Measurements from ENCODE around the gene NSUN3.

NSUN3 gene

DNA sequence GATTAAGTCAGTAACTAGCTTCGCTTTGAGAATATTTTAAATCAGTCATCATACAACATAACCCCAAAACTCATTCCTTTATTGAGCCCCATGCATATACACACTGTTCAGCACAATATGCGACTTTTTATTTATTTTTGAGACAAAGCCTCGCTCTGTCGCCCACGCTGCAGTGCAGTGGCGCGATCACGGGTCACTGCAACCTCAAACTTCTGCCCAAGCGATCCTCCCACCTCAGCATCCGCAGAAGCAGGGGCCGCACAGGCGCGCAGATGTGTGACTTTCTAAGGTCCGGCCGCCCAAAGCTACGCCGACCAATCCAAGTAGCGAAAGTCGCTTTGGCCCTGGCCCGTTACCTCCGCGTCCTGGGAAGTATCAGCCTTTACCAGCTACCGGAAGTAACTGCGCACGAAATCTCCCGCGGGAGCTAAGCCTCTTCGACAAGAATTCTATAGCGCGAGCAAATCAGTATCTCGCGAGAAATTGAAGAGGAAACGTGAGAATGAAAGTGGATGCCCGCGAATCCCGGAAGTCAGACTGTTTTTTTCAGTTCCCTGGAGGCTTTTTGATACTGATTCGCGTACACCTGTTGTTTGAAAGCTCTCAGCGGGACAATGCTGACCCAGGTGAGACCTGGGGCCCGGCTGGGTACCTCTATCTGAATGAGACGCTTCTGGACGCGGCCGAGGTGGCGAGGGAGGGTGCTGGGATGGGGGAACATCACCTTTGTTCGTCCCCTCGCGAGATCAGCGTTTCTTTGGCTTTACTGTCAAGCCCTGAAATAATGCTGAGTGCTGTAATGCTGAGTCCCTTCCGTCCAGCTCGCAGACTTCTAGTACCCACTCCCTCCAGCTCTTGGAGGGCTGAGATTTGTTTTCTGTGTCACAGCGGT is at the start of gene NSUN3, which contains the start of gene DHFR2:
TSS of gene NSUN3 (plus strand) at position 549 of the 892 bp plus-strand sequence. CDS start at position 615, 66 bp downstream.
TSS of gene DHFR2 (minus strand) at position 404 of the 892 bp plus-strand sequence. CDS start 1,405 bp downstream, outside the sequence.
- TF ChIP-seq, protein P1, sequence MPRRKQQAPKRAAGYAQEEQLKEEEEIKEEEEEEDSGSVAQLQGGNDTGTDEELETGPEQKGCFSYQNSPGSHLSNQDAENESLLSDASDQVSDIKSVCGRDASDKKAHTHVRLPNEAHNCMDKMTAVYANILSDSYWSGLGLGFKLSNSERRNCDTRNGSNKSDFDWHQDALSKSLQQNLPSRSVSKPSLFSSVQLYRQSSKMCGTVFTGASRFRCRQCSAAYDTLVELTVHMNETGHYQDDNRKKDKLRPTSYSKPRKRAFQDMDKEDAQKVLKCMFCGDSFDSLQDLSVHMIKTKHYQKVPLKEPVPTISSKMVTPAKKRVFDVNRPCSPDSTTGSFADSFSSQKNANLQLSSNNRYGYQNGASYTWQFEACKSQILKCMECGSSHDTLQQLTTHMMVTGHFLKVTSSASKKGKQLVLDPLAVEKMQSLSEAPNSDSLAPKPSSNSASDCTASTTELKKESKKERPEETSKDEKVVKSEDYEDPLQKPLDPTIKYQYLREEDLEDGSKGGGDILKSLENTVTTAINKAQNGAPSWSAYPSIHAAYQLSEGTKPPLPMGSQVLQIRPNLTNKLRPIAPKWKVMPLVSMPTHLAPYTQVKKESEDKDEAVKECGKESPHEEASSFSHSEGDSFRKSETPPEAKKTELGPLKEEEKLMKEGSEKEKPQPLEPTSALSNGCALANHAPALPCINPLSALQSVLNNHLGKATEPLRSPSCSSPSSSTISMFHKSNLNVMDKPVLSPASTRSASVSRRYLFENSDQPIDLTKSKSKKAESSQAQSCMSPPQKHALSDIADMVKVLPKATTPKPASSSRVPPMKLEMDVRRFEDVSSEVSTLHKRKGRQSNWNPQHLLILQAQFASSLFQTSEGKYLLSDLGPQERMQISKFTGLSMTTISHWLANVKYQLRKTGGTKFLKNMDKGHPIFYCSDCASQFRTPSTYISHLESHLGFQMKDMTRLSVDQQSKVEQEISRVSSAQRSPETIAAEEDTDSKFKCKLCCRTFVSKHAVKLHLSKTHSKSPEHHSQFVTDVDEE (CRISPR knock-in tag; IDR thresholded peaks at IDR 0.05): no peak
- peak; percentile 33; the same call in 1 of the 2 replicates for TF ChIP-seq ESRRG (CRISPR knock-in tag; IDR thresholded peaks at IDR 0.05)

DNA sequence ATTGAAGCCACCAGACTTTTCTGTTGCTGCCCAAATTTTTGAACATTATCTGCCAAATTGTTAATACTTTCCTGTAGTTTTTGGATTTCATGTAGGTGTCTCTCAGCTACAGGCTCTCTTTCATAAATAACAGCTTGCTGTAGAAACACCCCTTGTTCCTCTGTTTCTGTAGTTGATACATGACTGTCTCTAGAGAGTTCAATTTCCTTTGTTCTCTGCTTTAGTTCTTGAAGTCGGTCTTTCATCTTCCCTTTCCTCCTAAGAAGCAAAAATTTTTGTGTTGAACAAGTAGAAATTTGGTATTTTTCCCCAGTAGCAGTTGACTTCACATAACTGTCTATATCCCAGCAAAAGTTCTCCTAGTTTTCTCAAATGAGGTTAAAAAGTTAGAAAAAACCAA is 47.8 kb upstream of the NSUN3 start:
- TF ChIP-seq, protein P2, sequence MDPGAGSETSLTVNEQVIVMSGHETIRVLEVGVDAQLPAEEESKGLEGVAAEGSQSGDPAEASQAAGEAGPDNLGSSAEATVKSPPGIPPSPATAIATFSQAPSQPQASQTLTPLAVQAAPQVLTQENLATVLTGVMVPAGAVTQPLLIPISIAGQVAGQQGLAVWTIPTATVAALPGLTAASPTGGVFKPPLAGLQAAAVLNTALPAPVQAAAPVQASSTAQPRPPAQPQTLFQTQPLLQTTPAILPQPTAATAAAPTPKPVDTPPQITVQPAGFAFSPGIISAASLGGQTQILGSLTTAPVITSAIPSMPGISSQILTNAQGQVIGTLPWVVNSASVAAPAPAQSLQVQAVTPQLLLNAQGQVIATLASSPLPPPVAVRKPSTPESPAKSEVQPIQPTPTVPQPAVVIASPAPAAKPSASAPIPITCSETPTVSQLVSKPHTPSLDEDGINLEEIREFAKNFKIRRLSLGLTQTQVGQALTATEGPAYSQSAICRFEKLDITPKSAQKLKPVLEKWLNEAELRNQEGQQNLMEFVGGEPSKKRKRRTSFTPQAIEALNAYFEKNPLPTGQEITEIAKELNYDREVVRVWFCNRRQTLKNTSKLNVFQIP (CRISPR knock-in tag; IDR thresholded peaks at IDR 0.05; ENCODE audit: borderline replicate concordance, low read depth): no peak
- no peak for TF ChIP-seq GLIS3 (CRISPR knock-in tag; IDR thresholded peaks at IDR 0.05)
- no peak for TF ChIP-seq ZC3H10 (CRISPR knock-in tag; IDR thresholded peaks at IDR 0.05)
- no peak for TF ChIP-seq TOX (CRISPR knock-in tag; IDR thresholded peaks at IDR 0.05; ENCODE audit: borderline replicate concordance)
- no peak for TF ChIP-seq ISL1 (CRISPR knock-in tag; IDR thresholded peaks at IDR 0.05)
- no peak for TF ChIP-seq ESRRG (CRISPR knock-in tag; IDR thresholded peaks at IDR 0.05)
- TF ChIP-seq ZFP30 (CRISPR knock-in tag; IDR thresholded peaks at IDR 0.05): no peak
- TF ChIP-seq, protein P3, sequence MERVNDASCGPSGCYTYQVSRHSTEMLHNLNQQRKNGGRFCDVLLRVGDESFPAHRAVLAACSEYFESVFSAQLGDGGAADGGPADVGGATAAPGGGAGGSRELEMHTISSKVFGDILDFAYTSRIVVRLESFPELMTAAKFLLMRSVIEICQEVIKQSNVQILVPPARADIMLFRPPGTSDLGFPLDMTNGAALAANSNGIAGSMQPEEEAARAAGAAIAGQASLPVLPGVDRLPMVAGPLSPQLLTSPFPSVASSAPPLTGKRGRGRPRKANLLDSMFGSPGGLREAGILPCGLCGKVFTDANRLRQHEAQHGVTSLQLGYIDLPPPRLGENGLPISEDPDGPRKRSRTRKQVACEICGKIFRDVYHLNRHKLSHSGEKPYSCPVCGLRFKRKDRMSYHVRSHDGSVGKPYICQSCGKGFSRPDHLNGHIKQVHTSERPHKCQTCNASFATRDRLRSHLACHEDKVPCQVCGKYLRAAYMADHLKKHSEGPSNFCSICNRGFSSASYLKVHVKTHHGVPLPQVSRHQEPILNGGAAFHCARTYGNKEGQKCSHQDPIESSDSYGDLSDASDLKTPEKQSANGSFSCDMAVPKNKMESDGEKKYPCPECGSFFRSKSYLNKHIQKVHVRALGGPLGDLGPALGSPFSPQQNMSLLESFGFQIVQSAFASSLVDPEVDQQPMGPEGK (CRISPR knock-in tag; IDR thresholded peaks at IDR 0.05; ENCODE audit: borderline replicate concordance): no peak
- TF ChIP-seq, protein P1 (CRISPR knock-in tag; IDR thresholded peaks at IDR 0.05): no peak
- no peak for TF ChIP-seq SNAI2 (CRISPR knock-in tag; IDR thresholded peaks at IDR 0.05)
- TF ChIP-seq, protein P4, sequence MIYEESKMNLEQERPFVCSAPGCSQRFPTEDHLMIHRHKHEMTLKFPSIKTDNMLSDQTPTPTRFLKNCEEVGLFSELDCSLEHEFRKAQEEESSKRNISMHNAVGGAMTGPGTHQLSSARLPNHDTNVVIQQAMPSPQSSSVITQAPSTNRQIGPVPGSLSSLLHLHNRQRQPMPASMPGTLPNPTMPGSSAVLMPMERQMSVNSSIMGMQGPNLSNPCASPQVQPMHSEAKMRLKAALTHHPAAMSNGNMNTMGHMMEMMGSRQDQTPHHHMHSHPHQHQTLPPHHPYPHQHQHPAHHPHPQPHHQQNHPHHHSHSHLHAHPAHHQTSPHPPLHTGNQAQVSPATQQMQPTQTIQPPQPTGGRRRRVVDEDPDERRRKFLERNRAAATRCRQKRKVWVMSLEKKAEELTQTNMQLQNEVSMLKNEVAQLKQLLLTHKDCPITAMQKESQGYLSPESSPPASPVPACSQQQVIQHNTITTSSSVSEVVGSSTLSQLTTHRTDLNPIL (CRISPR knock-in tag; IDR thresholded peaks at IDR 0.05; ENCODE audit: low read depth): no peak
- TF ChIP-seq, protein P5, sequence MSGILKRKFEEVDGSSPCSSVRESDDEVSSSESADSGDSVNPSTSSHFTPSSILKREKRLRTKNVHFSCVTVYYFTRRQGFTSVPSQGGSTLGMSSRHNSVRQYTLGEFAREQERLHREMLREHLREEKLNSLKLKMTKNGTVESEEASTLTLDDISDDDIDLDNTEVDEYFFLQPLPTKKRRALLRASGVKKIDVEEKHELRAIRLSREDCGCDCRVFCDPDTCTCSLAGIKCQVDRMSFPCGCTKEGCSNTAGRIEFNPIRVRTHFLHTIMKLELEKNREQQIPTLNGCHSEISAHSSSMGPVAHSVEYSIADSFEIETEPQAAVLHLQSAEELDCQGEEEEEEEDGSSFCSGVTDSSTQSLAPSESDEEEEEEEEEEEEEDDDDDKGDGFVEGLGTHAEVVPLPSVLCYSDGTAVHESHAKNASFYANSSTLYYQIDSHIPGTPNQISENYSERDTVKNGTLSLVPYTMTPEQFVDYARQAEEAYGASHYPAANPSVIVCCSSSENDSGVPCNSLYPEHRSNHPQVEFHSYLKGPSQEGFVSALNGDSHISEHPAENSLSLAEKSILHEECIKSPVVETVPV (CRISPR knock-in tag; IDR thresholded peaks at IDR 0.05): no peak
- ATAC-seq: no peak

More for the DNA sequence above, at the start of gene NSUN3, which contains the start of gene DHFR2:
- ATAC-seq: peak; percentile 97

DNA sequence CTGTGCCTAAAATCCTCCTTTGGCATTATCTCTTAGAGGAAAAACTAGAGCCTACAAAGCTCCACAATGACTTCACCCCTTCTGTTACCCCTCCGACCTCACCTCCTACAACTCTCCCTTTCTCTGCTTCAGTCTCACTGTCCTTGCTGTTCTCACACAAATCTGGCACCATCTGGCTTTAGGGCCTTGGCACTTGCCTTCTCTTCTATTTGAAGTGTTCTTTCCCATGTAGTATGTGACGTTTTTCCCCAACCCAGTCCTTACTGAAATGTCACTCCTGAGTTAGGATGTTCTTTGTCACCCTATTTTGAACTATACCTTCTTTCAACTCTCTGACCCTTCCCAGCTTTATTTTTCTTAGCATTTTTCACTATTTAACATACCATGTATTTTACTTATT is 43.2 kb upstream of the NSUN3 start:
- ATAC-seq: no peak
- no peak for TF ChIP-seq ZNF70 (CRISPR knock-in tag; IDR thresholded peaks at IDR 0.05)
- no peak for TF ChIP-seq BACH2 (CRISPR knock-in tag; IDR thresholded peaks at IDR 0.05; ENCODE audit: borderline replicate concordance)
- TF ChIP-seq GLIS3 (CRISPR knock-in tag; IDR thresholded peaks at IDR 0.05): no peak
- TF ChIP-seq, protein P4 (CRISPR knock-in tag; IDR thresholded peaks at IDR 0.05; ENCODE audit: low read depth): no peak
- TF ChIP-seq RARB (CRISPR knock-in tag; IDR thresholded peaks at IDR 0.05): no peak
